ENCODE measurements around the gene ZNG1C.
"Not testable (repeated sequence)": the region's sequence is repeated elsewhere in the genome, so short reads cannot be mapped to it uniquely, and the experiment has no call there.

The ZNG1C gene

DNA sequence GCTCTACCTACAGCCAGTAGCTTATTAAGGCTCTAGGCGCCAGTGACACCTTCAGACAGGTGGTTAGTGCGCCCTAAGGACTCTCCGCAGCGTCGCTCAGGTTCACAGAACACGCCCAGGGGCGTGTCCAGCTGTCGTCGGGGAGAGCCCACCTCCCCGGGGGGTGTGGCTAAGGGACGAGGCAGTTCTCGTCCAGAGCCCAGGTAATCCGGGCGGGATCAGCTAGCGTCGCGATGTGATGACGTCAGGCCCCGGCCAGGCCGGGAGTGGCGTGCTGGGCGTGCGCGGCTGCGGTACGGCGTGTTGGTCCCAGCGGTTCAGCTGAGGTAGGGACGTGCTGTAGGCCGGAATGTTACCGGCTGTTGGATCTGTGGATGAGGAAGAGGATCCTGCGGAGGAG lies at the start of gene ZNG1C:
Gene ZNG1C, plus strand, starts transcription at position 301 of the 400 bp plus-strand sequence. Its CDS starts 49 bp downstream, at position 350.
- not testable (repeated sequence) for DNase-seq (ENCODE audit: low spot score)

GRCh38 chr9:68242437-68242836 lies 654 bp downstream of the ZNG1C start:
- not testable (repeated sequence) for DNase-seq (ENCODE audit: low spot score)

DNA sequence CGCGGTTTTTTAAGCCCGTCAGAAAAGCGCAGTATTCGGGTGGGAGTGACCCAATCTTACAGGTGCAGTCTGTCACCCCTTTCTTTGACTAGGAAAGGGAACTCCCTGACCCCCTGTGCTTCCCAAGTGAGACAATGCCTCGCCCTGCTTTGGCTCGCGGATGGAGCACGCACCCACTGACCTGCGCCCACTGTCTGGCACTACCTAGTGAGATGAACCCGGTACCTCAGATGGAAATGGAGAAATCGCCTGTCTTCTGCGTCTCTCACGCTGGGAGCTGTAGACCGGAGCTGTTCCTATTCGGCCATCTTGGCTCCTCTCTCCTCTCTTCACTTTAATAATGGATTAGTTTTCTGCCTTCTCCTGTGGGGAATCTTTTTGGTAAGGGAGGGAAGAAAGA lies 39.3 kb downstream of the ZNG1C start:
- DNase-seq (ENCODE audit: low spot score), result not testable (repeated sequence)

- not testable (repeated sequence) for DNase-seq (ENCODE audit: low spot score)
Measured at GRCh38 chr9:68302567-68302966, 60.8 kb downstream of the ZNG1C start, which contains the start of gene FOXD4L3. TSS of gene FOXD4L3 (plus strand) at chr9:68302867. CDS start at chr9:68302952, 85 bp downstream.

DNA sequence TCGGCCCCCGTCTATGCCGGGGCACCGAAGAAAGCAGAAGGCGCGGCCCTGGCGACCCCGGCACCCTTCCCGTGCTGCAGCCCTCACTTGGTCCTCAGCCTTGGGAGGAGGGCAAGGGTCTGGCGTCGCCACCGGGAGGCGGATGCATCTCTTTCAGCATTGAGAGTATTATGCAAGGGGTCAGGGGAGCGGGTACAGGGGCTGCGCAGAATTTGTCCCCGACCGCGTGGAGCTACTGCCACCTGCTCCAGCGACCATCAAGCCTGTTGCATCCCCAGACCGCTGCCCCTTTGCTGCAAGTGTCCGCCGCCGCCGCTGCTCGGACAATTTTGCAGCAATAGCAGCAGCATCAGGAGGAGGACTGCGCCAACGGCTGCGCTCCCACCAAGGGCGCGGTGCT lies 62.0 kb downstream of the ZNG1C start:
- not testable (repeated sequence) for DNase-seq (ENCODE audit: low spot score)

DNA sequence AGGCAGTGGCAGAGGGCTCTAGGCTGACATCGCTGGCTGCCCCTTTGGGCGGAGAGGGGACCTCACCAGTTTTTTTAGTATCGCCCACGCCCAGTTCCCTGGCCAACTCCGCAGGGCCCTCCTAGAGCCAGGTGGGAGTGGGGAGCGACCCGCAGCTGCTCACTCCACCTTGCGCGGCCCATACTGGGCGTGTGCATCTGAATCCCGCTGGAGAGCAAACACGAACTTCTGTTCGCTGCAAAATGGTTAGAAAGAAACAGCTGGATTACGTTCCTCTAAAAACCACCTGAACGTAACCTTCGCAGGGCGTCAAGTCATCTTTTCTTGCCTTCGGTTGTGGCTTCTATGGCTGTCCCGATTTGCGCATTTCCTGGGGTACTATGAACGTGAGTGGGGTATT lies 62.4 kb downstream of the ZNG1C start:
- DNase-seq (ENCODE audit: low spot score), result not testable (repeated sequence)

GRCh38 chr9:68304777-68305176 lies 63.0 kb downstream of the ZNG1C start:
- DNase-seq (ENCODE audit: low spot score), result not testable (repeated sequence)

DNA sequence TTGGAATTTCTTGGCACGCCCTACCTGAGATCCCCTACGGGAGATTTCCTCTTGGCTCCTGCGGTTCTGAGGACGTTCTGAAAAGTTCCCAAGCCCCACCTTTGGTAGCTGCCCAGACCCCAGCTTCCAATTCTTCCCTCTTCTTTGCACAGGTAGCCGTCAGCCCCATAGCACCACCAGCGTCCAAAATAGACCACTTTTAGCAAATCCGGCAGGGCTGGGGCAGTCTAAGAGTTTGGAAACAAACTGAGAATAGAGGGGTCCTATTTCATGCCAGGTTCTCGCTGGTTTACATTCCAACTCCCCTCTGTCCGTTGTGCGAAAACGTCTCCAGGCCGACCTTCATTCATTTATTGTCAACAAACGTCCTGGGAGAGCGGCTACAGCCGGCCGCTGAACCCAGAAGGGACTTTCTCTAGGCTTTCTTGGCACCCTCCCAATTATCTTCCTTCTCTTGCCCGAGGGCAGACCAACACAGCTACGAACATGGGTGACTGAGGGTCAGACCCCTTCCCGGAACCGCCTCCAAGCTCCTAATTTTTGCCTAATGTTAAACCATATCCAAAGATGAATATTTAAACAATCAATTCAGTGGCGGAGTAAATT lies 64.0 kb downstream of the ZNG1C start:
- DNase-seq (ENCODE audit: low spot score), result not testable (repeated sequence)

DNA sequence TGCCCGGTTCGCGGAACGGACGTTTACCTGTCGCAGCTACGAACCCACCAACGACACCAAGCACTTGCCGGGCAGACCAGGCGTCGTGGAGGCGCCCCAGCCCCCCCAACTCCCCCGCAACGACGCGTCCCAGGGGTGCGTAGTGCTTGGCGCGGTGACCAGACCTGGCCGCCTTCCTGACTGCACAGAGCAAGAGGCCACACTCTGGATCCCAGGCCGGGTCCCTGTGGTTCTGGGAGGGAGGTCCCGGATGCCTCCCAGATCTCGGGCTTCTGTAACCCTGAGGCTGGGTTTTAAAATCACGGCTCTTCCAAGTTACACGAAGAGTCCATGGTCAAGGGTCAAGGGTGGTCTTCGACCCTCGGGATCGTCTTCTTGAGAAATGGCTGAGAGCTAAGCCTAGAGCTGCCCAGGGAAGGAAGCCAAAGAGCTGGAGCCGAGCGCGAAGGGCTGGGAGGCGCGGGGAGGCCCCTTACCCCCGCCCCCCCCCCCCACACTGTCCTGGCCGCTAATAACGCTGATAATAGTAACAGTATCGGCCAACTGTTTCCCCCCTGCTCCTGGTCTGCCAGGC lies 64.7 kb downstream of the ZNG1C start:
- not testable (repeated sequence) for DNase-seq (ENCODE audit: low spot score)

GRCh38 chr9:68307127-68307526 lies 65.3 kb downstream of the ZNG1C start:
- not testable (repeated sequence) for DNase-seq (ENCODE audit: low spot score)

- not testable (repeated sequence) for DNase-seq (ENCODE audit: low spot score)
Measured at GRCh38 chr9:68307654-68308053, 65.9 kb downstream of the ZNG1C start.

DNA sequence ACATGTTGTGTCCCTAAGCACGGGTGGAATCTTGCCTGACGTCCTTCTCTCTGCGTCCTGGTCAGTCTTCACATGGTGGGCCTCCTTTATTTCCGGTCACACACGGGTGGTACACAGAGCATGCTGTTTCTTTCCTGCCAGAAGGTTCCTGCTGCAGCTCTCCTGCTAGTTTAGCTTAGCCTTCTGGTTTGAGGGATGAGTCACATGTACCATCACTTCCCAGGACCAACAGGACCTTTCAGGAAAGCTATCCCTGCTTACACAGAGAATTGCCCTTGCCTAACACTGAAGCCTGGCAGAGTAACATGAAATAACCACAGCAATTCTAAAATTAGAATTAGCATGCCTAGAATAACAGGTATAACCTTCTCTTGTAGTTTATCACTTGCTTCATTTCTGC lies 69.4 kb downstream of the ZNG1C start:
- not testable (repeated sequence) for DNase-seq (ENCODE audit: low spot score)

GRCh38 chr9:68318209-68318608 lies 76.4 kb downstream of the ZNG1C start:
- DNase-seq (ENCODE audit: low spot score), result not testable (repeated sequence)

- DNase-seq (ENCODE audit: low spot score), result not testable (repeated sequence)
Measured at GRCh38 chr9:68323749-68324148, 82.0 kb downstream of the ZNG1C start.

DNA sequence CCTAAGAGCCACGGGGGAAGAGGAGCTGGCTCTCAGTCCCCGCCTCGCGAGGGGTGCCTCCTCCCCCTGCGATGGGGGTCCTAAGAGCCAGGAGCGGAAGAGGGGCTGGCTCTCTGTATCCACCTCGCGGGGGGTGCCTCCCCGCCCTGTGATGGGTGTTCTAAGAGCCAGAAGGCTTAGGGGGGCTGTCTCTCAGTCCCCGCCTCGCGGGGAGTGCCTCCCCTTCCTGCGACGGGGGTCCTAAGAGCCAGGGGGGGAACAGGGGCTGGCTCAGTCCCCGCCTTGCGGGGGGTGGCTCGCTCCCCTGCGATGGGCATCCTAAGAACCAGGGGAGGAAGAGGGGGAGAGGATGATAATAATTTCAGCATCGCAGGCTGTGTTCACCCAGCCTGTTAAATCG lies 82.7 kb downstream of the ZNG1C start:
- not testable (repeated sequence) for DNase-seq (ENCODE audit: low spot score)

DNA sequence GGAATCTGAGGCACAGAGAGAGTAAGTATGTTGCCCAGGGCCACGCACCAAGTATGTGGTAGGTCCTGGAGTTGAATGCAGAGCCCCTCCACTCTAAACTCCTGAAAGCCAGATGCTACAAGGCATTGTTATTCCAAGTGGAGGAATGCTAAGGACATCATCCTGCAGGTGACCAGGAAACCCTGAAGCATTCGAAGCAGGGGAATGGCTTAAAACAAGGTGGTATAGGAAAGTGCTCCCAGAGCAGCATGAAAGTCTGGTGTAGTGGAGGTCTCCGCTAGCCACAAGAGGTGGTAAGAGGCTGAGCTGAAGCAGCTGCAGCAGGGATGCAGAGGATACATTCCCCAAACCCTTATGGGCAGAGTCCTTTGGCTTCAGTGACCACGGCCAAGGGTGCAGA lies 87.3 kb downstream of the ZNG1C start:
- DNase-seq (ENCODE audit: low spot score), result not testable (repeated sequence)

DNA sequence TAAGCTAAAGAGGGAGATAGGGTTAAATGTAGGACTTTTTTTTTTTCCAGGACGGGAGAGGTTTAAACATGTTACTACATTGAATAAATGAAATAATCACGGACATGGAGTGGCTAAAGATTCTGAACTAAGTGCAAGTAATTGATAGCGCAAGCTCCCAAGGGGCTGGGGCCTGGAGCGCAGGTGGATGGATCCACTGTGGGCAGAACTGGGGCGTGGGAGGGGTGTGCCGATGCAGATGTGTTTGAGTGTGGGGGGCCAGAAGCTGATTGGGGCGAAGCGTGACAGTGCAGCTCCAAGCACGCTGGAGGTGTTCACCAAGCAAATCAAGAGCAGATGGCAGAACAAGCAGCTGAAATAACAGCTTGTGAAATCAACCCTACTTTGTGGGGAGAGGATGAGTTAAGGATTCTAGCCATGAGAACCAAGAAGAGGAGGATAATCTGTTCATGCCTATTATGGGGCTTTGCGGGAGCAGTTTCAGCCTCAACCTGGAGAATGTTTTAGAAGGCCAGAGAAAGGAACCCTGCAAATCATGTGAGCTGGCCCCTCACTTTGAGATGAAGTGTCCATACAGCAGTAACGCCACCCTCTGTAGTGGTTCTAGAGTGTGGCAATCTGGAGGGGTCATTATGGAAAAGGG lies 88.9 kb downstream of the ZNG1C start:
- not testable (repeated sequence) for DNase-seq (ENCODE audit: low spot score)

DNA sequence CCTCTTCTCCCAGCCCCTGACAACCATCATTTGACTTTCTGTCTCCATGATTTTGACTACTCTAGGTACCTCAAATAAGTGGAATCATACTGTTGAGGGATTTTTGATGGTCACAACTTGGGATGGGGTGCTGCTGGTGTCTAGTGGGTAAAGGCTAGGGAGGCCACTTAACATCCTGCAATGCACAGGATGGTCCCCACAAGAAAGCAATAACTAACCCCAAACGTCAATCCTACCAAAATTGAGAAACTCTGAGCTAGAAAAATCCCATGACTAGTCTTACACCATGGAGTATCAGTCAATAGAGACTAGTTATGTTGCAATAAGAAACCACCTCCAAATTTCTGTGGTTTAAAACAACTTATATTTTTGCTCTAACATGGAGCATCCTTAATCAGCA lies 90.3 kb downstream of the ZNG1C start:
- not testable (repeated sequence) for DNase-seq (ENCODE audit: low spot score)

GRCh38 chr9:68335935-68336334 lies 94.2 kb downstream of the ZNG1C start:
- DNase-seq (ENCODE audit: low spot score), result not testable (repeated sequence)

DNA sequence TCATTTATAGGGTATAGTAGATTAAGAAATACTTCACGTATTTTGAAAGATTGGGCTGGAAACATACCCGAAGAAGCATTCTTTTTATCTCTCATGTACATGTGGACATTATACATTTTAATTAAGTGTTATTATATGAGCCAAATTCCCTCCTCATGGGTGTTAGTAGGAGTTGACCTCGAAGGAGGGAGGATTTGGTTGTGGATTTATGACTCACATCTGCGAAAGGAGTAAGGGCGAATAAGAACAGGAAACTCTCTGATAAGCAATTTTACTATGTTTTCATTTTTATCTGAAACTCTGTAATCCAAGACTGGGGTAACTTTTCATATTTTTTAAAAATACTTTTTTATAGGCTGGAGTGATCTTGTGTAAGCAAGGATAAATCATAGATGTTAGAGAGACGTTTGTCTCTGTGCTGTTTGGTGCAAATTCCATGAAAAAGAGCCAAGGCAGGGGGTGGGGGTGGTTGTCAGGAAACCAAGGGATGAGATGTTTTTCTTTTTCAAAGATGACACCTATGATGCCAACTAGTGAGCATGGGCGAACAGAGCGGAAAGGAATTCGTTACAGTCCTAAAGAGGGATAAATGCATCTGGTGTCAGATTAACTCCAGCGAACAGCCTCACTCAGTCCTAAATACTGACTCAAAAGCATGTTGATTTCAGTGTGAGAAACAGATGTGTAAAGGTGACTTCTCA lies 95.0 kb downstream of the ZNG1C start:
- not testable (repeated sequence) for DNase-seq (ENCODE audit: low spot score)

DNA sequence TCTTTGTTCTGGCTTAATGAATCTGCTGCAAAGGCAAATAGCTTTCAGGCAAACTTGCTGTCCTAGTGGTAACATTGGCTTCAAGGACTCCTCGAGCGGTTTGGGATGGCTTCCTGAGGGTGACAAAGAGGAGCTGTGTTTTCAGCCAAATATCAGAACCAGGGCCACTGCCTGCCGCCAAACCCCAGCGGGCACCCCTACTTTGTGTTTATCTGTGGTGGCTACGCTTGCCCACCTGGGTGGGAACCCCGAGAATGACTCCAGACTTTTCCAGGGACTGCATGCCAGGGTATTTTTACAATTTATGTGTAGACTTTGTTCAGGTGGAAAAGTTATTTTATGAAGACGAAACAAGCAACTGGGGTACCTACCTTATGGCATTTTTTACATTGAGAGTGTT lies 96.2 kb downstream of the ZNG1C start:
- not testable (repeated sequence) for DNase-seq (ENCODE audit: low spot score)

DNA sequence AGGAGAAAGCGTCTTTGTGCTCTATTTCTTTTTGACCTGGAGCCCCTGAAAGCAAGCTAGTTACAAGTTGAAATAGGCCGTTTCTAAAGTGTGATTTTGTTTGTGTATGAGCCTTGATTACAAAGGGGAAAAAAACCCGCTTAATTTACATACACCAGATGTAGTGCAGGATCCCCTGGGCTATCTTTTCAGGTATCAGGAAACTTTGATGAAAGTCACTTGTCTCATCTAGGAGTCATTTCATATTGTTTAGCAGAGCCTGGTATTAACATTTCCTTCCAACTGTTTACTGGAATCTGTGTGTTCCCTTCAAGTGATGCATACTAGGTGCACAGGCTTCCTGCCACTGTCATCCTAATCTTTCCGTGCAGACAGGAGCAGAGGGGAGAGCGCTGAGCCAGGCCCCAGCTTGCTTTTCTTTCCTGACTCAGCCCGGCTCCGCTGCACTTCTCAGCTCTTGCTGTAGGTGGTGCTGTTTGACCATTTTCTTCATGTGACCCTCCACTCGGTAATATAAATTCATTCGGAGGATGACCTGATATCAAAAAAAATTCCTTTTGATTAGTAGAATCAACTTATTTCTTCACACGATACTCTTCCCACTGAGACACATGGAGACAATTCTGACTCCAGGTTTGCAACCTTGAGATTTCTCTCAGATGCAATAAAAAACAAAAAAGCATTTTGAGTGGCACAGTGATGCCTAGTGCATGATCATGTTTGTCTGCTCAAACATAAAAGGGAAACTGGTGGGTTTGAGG lies 100.7 kb downstream of the ZNG1C start:
- not testable (repeated sequence) for DNase-seq (ENCODE audit: low spot score)

Data from hematopoietic multipotent progenitor cell treated with erythropoietin and hydrocortisone succinate and interleukin-3 and kit ligand, for 17 days (in vitro differentiated cells).